Stimulated activated CD4-positive, alpha-beta T cell treated with anti-CD3 and anti-CD28 coated beads, Interleukin-15, amount 100 ng/mL, for 1 hour (primary cell): ENCODE measurements around the gene LCE7A.

Source experiments
- DNase-seq, 2 donors: peaks; one replicate each; pipeline ENCODE4 v3.0.0-alpha.2; 2020; ENCODE audit warnings: low read depth in 1 of 2, low spot score in 1 of 2

LCE7A gene

GRCh38 chr1:152879559-152880198, 19.9 kb downstream of the LCE7A start:
- DNase-seq: no peak

GRCh38 chr1:152880316-152880715, 20.5 kb downstream of the LCE7A start:
- no peak for DNase-seq

- no peak for DNase-seq
Measured at GRCh38 chr1:152880907-152881306, 21.1 kb downstream of the LCE7A start.

GRCh38 chr1:152884085-152884484, 24.3 kb downstream of the LCE7A start:
- DNase-seq: no peak

GRCh38 chr1:152884506-152884905, 24.7 kb downstream of the LCE7A start:
- no peak for DNase-seq

GRCh38 chr1:152884966-152885624, 25.3 kb downstream of the LCE7A start:
- DNase-seq: no peak

GRCh38 chr1:152886085-152886484, 26.3 kb downstream of the LCE7A start:
- DNase-seq: no peak

- DNase-seq: no peak
Measured at GRCh38 chr1:152886758-152887409, 27.1 kb downstream of the LCE7A start.

- DNase-seq: no peak
Measured at GRCh38 chr1:152888126-152888525, 28.3 kb downstream of the LCE7A start.

GRCh38 chr1:152899027-152899426, 39.2 kb downstream of the LCE7A start:
- DNase-seq: no peak

GRCh38 chr1:152899883-152900282, 40.1 kb downstream of the LCE7A start:
- DNase-seq: no peak

GRCh38 chr1:152901631-152902030, 41.8 kb downstream of the LCE7A start:
- DNase-seq: no peak

- no peak for DNase-seq
Measured at GRCh38 chr1:152902636-152903035, 42.8 kb downstream of the LCE7A start.

- no peak for DNase-seq
Measured at GRCh38 chr1:152904688-152905440, 45.1 kb downstream of the LCE7A start.

- no peak for DNase-seq
Measured at GRCh38 chr1:152906023-152906565, 46.3 kb downstream of the LCE7A start.

GRCh38 chr1:152907686-152908601, 48.1 kb downstream of the LCE7A start, which contains the start of gene IVL:
IVL (plus strand) TSS chr1:152908546; CDS start chr1:152909798, 1,252 bp downstream.
- no peak for DNase-seq

GRCh38 chr1:152909206-152909605, 49.4 kb downstream of the LCE7A start:
- DNase-seq: no peak
